BE2C (cell line): ENCODE results near the gene WWOX.

Source experiments
- DNase-seq: peaks from one replicate; pipeline ENCODE4 v3.0.0-alpha.2; 2020
- H3K27me3 ChIP-seq: fragments of 250-450 bp; sonication (Bioruptor Pico); 2 replicates; pipeline ENCODE4 v1.5.1; 2020; ENCODE audit warnings: mild to moderate bottlenecking
- H3K36me3 ChIP-seq: fragments of 250-450 bp; sonication (Bioruptor Pico); 2 replicates; pipeline ENCODE4 v1.5.1; 2020; ENCODE audit warnings: mild to moderate bottlenecking
- H3K4me1 ChIP-seq: fragments of 250-450 bp; sonication (Bioruptor Pico); 2 replicates; pipeline ENCODE4 v1.5.1; 2020
- H3K4me3 ChIP-seq: 2 replicates; pipeline ENCODE4 v1.5.1; 2011; ENCODE audit warnings: low read depth, low read length
- H3K9me3 ChIP-seq: fragments of 250-450 bp; sonication (Bioruptor Pico); 2 replicates; pipeline ENCODE4 v1.5.1; 2020
- TF ChIP-seq, protein P1 (sequence below): IDR thresholded peaks from 2 replicates; pipeline ENCODE4 v1.5.1; 2012; ENCODE audit warnings: mild to moderate bottlenecking, low read depth, low read length

WWOX gene

DNA sequence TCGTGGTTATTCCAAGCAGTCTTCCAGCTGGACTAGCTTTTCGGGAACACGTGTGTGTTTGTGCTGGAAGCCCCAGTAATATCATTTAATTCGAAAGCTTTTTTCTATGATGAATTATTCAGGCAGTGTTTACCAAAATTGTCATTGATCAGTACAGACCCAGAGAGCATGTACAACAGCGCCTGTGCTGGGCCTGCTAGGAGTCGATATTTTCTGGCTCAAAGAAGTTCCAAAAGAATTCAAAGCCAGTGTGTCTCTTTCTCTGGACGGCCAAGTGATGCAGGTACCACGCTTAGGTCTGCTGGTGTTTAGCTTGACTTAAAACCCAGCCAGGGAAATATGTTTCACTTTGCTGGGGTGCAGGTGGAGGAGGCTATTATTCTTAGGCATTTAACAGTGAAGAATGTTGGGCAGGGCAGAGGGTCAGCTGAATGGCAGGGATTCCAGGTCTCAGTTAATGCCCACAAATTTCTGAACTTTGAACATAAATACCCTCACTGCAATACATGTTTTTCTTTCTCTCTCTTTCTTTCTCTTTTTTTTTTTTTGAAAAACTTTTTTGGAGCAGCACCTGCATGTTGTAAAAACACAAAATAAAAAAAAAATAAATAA is 401.3 kb downstream of the WWOX start:
- no peak overlapping the region for H3K4me3 ChIP-seq
- H3K4me1 ChIP-seq: no peaks in the 10 kb centered on the region
- H3K9me3 ChIP-seq: no peaks in the 10 kb centered on the region; the same call in 1 of the 2 replicates
- no peaks in the 10 kb centered on the region for H3K27me3 ChIP-seq
- no peak for DNase-seq
- no peaks in the 10 kb centered on the region for H3K36me3 ChIP-seq
- TF ChIP-seq, protein P1, sequence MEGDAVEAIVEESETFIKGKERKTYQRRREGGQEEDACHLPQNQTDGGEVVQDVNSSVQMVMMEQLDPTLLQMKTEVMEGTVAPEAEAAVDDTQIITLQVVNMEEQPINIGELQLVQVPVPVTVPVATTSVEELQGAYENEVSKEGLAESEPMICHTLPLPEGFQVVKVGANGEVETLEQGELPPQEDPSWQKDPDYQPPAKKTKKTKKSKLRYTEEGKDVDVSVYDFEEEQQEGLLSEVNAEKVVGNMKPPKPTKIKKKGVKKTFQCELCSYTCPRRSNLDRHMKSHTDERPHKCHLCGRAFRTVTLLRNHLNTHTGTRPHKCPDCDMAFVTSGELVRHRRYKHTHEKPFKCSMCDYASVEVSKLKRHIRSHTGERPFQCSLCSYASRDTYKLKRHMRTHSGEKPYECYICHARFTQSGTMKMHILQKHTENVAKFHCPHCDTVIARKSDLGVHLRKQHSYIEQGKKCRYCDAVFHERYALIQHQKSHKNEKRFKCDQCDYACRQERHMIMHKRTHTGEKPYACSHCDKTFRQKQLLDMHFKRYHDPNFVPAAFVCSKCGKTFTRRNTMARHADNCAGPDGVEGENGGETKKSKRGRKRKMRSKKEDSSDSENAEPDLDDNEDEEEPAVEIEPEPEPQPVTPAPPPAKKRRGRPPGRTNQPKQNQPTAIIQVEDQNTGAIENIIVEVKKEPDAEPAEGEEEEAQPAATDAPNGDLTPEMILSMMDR: no peak

DNA sequence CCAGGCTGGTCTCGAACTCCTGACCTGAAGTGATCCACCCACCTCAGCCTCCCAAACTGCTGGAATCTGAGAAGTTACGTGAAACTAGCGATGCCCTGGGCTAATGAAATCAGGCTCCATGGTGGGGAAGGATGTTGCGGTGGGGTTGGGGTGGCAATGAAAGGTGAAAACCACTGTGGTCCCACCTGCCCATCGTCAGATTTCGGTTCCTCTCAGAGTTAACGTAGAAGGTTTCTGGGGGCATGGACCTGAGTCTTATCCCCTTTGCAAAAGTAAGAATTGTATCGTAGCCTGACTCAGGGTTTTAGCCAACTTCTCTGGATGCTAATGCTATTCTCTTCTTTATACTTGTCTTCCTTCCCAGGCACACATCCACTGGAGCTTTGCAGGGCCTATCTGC is 402.3 kb downstream of the WWOX start:
- TF ChIP-seq, protein P1: no peak
- Histone ChIP-seq H3K4me3 (no peak overlapping the region), H3K4me1 (no peaks in the 10 kb centered on the region)

DNA sequence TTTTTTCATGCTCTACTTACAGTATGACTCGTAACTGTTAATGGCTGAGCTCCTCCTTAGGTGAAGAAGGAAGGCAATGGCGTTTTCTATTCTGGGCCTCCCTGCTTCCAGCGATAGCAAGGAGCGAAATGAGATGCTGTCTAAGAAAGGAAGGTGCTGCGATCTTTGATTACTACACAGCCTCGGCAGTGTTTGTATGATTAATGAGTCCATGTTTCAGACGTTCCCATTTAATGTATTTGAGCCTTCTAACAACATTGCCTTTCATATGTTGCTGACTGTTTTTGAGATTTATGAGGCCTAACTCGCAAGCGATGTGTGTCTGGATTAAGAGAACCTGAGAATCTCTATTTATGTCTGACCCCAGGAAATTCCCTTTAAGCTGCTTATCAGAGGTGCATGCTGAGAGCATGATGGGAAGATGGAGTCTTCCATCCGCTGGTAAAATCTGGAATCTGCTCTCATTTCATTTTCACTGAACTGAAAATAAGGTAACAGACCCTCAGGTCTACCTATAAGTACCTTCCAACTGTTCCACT is 403.4 kb downstream of the WWOX start:
- DNase-seq: no peak
- Histone ChIP-seq H3K36me3 (no peaks in the 10 kb centered on the region), H3K4me3 (no peak overlapping the region), H3K9me3 (no peaks in the 10 kb centered on the region), H3K4me1 (no peaks in the 10 kb centered on the region), H3K27me3 (no peaks in the 10 kb centered on the region)
- TF ChIP-seq, protein P1: no peak

More for the DNA sequence above, 402.3 kb downstream of the WWOX start:
- DNase-seq: no peak
- H3K27me3 ChIP-seq: no peaks in the 10 kb centered on the region
- H3K36me3 ChIP-seq: no peaks in the 10 kb centered on the region
- H3K9me3 ChIP-seq: no peaks in the 10 kb centered on the region

DNA sequence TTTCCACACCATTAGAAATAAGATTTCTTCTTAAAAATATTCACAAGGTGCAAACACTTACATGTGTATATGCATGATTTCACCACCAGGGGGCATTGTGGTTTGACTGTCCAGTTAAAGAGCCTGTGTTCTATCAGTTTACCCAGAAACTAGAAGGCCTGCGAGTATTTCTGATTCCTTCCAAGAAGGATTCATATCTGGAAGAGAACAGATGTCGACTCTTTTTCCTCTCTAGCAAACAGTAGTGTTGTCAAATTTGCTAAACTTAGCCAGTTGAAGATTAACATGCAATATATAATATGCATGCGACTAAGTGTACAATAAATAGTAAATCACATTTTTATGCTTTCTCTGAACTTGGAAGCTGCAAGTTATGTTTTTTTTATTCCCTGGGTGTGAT is 404.1 kb downstream of the WWOX start:
- peak; percentile 23 for DNase-seq
- Histone ChIP-seq H3K36me3 (no peaks in the 10 kb centered on the region), H3K9me3 (no peaks in the 10 kb centered on the region), H3K4me3 (no peak overlapping the region), H3K27me3 (no peaks in the 10 kb centered on the region), H3K4me1 (no peaks in the 10 kb centered on the region)
- TF ChIP-seq, protein P1: peak; percentile 58

DNA sequence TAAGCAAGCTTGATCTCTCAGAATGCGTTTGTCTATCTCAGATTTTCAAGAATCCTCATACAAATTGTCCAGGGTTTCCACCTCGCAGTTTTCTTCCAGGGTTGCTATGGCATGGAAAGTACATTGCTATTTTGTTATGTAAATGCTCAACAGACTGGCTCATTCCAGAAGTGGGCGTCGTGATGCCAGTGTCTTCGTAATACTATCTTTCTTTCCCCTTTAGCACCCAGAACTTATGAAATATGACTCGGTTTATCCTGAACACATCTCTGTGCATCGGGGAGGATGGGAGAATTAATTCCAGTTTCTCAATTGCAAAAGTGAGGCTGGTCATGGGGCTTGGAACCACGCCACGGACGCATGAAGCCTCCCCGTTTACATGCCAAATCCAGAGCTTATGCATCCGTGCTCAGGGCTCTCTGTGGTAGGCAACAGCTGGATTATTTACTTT is 405.0 kb downstream of the WWOX start:
- H3K4me3 ChIP-seq: no peak overlapping the region
- no peaks in the 10 kb centered on the region for H3K9me3 ChIP-seq
- H3K4me1 ChIP-seq: no peaks in the 10 kb centered on the region
- no peaks in the 10 kb centered on the region for H3K36me3 ChIP-seq
- DNase-seq: no peak
- H3K27me3 ChIP-seq: no peaks in the 10 kb centered on the region
- TF ChIP-seq, protein P1: no peak

DNA sequence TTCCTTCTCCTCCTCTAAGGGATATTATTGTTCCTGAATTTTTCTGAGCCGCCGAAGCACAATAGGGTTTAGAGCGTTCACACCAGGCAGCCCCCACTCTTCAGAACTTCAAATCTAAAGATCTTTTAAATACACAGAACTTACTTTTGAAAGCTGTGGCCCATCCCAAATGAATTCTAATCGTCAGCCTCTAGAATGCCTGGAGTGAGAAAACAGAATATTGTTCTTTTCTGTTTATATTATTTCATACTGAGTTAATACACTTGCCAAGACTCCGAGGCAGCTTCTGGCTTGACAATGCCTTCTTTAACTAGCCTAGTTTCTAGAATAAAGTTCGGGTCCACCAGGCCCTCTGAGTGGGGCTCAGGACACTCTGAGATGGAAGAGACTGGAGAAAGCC is 405.6 kb downstream of the WWOX start:
- Histone ChIP-seq H3K36me3 (no peaks in the 10 kb centered on the region), H3K27me3 (no peaks in the 10 kb centered on the region), H3K4me3 (no peak overlapping the region), H3K9me3 (no peaks in the 10 kb centered on the region), H3K4me1 (no peaks in the 10 kb centered on the region)
- DNase-seq: no peak
- TF ChIP-seq, protein P1: no peak
